Astrocyte of the spinal cord (primary cell): ENCODE results near the gene TMEM178B.

Experiments used
- DNase-seq: peaks from one replicate; pipeline ENCODE4 v3.0.0; 2011; ENCODE audit warnings: low read depth, low spot score
- H3K4me3 ChIP-seq: 2 replicates; pipeline ENCODE4 v1.5.1; 2011; ENCODE audit warnings: low read depth, mild to moderate bottlenecking, low read length, moderate library complexity
- CTCF ChIP-seq: IDR thresholded peaks from 2 replicates; pipeline ENCODE4 v1.5.1; 2012; ENCODE audit warnings: low read depth, mild to moderate bottlenecking, low read length, inconsistent platforms
- in situ Hi-C: cut with HindIII; loops from 2 replicates; pipeline ENCODE4 v1.10.0; 2017; ENCODE audit warnings: low sequenced_read_pairs

TMEM178B gene

DNA sequence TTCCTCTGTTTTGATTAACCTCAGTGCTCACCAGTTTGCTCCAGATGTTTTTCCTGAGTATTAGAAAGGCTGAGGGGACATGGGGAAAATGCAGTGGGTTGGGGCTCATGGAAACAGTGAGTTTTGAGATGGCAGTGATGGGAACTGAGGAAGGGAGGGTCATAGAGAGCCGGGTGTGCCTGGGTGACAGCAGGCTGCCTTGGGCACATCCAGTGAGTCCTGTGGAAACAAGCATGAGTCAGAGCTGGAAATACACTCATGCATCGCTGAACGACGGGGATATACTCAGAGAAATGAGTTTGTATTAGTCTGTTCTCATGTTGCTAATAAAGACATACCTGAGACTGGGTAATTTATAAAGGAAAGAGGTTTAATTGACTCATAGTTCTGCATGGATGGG lies 202.2 kb downstream of the TMEM178B start:
- no peak overlapping the region for H3K4me3 ChIP-seq
- DNase-seq = no peak
- in situ Hi-C loops = no loop called here
- no peak for TF ChIP-seq CTCF

GRCh38 chr7:141280100-141280499 lies 206.2 kb downstream of the TMEM178B start:
- DNase-seq = no peak
- TF ChIP-seq CTCF = no peak
- H3K4me3 ChIP-seq = no peak overlapping the region
- in situ Hi-C loops = no loop called here

DNA sequence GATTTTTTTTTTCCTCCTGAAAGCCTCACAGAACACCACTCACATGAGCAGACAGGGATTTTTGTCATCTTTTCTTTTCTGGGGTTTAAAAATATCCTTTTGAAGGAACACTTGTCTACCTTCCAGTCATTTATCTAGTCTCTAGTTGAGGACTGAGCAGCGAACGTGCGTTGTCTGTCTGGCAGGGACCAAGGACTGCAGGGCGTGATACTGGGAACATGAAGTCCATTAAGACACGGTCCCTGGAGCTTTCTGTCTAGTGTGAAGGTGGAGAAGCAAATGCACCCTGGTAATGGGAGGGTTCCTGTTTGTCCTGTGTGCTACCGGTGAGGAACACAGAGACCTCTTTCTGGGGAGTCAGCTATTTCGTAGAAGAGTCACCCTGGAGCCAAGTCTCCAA lies 207.4 kb downstream of the TMEM178B start:
- no peak overlapping the region for H3K4me3 ChIP-seq
- DNase-seq = no peak
- in situ Hi-C loops = no loop called here
- TF ChIP-seq CTCF = no peak

- no peak overlapping the region for H3K4me3 ChIP-seq
- DNase-seq = no peak
- in situ Hi-C loops = no loop called here
- no peak for TF ChIP-seq CTCF
Measured at GRCh38 chr7:141286522-141286921, 212.7 kb downstream of the TMEM178B start.

DNA sequence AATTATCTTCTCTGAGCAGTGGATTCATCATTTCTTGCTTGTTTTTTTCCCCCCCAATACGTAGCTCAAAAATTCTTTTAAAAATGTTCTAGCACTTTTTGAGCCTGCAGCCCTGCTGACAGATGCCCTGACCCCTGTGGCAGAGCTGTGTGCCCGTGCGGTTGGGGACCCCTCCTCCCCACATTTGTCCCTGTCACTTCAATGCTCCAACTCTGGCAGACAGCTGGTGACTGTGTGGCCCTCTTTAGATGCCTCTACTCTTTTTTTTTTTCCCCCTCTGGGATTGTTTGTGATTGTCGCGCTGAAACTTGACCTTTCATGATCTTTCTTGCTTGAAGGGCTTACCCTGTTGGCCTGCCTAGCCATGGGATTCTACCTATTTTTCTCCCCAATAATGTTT lies 214.1 kb downstream of the TMEM178B start:
- H3K4me3 ChIP-seq = no peak overlapping the region
- DNase-seq = no peak
- in situ Hi-C loops = no loop called here
- TF ChIP-seq CTCF = no peak

DNA sequence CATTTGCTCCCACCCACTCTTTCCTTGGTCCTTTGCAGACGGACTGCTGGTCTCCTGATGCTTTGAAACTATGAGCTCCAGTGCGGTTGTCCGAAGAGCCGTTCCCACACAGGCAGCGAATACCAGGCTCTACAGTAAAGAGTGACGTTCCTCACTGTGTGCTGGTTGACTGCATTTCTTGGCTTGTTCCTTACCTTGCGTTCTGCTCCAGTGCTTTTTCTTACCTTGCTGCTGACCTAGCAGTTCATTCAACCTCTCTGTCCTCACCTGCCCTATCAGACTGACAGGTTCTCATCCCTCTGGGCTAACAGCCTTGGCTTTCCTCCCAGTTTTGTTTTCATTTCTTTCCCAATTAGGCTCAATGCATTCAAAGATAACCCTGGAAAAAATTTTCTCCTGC lies 214.8 kb downstream of the TMEM178B start:
- no peak for TF ChIP-seq CTCF
- in situ Hi-C loops = no loop called here
- no peak overlapping the region for H3K4me3 ChIP-seq
- DNase-seq = no peak

DNA sequence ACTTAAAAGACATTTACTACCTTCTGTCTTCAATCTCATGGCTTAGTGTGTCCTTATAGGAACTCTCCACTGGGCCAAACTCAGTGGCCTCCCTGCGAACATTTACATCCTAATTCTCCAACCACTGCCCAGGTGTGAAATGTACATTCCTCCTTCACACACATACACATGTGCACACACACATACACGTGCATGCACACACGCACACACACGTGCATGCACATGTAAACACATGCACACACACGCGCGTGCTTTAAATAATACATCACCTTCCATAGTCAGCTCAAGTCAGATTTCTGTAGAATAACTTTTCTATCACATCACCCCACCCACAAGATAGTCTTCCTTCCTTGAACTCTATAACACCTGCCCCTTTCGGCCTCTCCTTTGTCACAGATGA lies 216.5 kb downstream of the TMEM178B start:
- in situ Hi-C loops = no loop called here
- H3K4me3 ChIP-seq = no peak overlapping the region
- TF ChIP-seq CTCF = no peak

More for the DNA sequence above, 216.5 kb downstream of the TMEM178B start:
- DNase-seq = no peak
